Measurements from ENCODE around the gene RBM18. TPM values are rescaled to one million over a fixed set of nuclear protein-coding genes. Genes with fewer than 3 reads are reported as not detected.

RBM18 gene
- total and polyA plus RNA-seq, 2 experiments from 2014 or later, result 9.3 to 25.5 TPM

DNA sequence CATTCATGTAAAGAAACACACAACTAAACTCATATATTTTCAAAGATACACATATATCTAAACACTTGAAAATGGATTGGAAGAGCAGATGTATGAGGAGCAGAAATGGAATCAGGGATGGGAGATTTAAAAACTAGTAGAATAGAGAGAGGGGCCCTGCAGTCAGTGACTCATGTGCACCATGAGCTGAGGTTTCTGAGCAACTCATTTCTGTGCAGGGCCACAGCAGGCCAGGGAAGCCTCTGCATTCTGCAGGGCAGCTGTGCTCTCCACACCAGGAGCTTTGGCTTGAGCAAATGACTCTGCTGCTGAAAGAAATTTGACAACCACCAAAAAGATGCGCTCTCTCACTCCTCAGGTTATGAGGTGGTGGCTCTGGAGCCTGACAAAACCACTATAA is 63.0 kb downstream of the RBM18 start (continued):
- TF ChIP-seq, protein P1, sequence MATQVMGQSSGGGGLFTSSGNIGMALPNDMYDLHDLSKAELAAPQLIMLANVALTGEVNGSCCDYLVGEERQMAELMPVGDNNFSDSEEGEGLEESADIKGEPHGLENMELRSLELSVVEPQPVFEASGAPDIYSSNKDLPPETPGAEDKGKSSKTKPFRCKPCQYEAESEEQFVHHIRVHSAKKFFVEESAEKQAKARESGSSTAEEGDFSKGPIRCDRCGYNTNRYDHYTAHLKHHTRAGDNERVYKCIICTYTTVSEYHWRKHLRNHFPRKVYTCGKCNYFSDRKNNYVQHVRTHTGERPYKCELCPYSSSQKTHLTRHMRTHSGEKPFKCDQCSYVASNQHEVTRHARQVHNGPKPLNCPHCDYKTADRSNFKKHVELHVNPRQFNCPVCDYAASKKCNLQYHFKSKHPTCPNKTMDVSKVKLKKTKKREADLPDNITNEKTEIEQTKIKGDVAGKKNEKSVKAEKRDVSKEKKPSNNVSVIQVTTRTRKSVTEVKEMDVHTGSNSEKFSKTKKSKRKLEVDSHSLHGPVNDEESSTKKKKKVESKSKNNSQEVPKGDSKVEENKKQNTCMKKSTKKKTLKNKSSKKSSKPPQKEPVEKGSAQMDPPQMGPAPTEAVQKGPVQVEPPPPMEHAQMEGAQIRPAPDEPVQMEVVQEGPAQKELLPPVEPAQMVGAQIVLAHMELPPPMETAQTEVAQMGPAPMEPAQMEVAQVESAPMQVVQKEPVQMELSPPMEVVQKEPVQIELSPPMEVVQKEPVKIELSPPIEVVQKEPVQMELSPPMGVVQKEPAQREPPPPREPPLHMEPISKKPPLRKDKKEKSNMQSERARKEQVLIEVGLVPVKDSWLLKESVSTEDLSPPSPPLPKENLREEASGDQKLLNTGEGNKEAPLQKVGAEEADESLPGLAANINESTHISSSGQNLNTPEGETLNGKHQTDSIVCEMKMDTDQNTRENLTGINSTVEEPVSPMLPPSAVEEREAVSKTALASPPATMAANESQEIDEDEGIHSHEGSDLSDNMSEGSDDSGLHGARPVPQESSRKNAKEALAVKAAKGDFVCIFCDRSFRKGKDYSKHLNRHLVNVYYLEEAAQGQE (IDR thresholded peaks at IDR 0.05; ENCODE audit: unreplicated experiment), result no peak
- no peak for TF ChIP-seq EZH2phosphoT487 (IDR thresholded peaks at IDR 0.05; ENCODE audit: unreplicated experiment)

DNA sequence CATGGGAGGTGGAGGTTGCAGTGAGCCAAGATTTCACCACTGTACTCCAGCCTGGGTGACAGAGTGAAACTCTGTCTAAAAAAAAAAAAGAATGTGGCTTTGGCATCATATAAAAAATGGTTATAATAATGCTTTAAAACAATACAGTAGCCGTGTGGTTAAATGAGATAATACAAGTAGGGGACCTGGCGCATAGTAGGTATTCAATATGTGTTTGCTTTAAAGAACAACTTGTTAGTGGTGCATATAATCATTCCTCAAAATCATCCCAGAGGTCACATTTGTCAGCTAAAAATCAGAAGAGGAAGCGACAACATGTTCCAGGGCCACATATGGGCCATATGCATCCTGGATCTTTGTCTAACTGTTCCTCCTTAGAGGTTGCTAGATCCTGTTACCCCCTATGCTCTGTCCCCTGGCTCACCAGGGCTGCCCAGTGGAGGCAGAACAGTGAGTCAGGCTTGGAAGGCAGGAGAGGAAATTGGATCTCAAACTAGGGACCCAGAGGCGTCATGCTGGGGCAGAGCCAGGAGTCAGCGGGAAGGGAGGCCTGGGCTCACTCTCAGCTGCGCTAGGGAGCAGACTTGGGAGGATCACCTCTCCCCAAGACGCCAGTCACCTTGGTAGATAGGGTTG is 63.6 kb downstream of the RBM18 start:
- H3K36me3 ChIP-seq (ENCODE audit: insufficient read depth), result no peaks in the 10 kb centered on the region
- Mint-ChIP-seq H3K27me3 (ENCODE audit: insufficient read depth, low read depth, poor library complexity) (peaks cover 4% of the 10 kb centered on the region), H3K9me3 (no peaks in the 10 kb centered on the region; the same call in 2 of the 3 replicates), H3K4me3 (no peak overlapping the region), H3K4me1 (peaks cover 20% of the 10 kb centered on the region), H3K36me3 (ENCODE audit: low read depth) (no peaks in the 10 kb centered on the region), H3K27ac (no peak overlapping the region)
- no peak overlapping the region for H2AFZ ChIP-seq
- no peak overlapping the region for H3K4me2 ChIP-seq
- DNase-seq (ENCODE audit: low spot score) (no peak), ATAC-seq (no peak)
- no peak overlapping the region for H3K27ac ChIP-seq (ENCODE audit: low read depth)
- peaks cover 13% of the 10 kb centered on the region for H3K4me1 ChIP-seq (ENCODE audit: insufficient read depth)
- H3K4me3 ChIP-seq, result no peak overlapping the region
- no peaks in the 10 kb centered on the region for H3K79me2 ChIP-seq (replicated peaks; ENCODE audit: insufficient read depth)
- 0 out of 2 replicates have a peak, but pooled peaks cover 5% of the 10 kb centered on the region for H3K9me2 ChIP-seq (ENCODE audit: insufficient read depth)
- no peaks in the 10 kb centered on the region for H3K27me3 ChIP-seq (ENCODE audit: insufficient read depth)
- TF ChIP-seq, protein P2, sequence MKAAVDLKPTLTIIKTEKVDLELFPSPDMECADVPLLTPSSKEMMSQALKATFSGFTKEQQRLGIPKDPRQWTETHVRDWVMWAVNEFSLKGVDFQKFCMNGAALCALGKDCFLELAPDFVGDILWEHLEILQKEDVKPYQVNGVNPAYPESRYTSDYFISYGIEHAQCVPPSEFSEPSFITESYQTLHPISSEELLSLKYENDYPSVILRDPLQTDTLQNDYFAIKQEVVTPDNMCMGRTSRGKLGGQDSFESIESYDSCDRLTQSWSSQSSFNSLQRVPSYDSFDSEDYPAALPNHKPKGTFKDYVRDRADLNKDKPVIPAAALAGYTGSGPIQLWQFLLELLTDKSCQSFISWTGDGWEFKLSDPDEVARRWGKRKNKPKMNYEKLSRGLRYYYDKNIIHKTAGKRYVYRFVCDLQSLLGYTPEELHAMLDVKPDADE (IDR thresholded peaks at IDR 0.05), result no peak
- TF ChIP-seq JUNB (IDR thresholded peaks at IDR 0.05; ENCODE audit: unreplicated experiment), result no peak
- TF ChIP-seq POLR2AphosphoS5 (IDR thresholded peaks at IDR 0.05; ENCODE audit: low read depth), result no peak
- TF ChIP-seq, protein P1 (IDR thresholded peaks at IDR 0.05; ENCODE audit: unreplicated experiment), result no peak
- TF ChIP-seq, protein P3, sequence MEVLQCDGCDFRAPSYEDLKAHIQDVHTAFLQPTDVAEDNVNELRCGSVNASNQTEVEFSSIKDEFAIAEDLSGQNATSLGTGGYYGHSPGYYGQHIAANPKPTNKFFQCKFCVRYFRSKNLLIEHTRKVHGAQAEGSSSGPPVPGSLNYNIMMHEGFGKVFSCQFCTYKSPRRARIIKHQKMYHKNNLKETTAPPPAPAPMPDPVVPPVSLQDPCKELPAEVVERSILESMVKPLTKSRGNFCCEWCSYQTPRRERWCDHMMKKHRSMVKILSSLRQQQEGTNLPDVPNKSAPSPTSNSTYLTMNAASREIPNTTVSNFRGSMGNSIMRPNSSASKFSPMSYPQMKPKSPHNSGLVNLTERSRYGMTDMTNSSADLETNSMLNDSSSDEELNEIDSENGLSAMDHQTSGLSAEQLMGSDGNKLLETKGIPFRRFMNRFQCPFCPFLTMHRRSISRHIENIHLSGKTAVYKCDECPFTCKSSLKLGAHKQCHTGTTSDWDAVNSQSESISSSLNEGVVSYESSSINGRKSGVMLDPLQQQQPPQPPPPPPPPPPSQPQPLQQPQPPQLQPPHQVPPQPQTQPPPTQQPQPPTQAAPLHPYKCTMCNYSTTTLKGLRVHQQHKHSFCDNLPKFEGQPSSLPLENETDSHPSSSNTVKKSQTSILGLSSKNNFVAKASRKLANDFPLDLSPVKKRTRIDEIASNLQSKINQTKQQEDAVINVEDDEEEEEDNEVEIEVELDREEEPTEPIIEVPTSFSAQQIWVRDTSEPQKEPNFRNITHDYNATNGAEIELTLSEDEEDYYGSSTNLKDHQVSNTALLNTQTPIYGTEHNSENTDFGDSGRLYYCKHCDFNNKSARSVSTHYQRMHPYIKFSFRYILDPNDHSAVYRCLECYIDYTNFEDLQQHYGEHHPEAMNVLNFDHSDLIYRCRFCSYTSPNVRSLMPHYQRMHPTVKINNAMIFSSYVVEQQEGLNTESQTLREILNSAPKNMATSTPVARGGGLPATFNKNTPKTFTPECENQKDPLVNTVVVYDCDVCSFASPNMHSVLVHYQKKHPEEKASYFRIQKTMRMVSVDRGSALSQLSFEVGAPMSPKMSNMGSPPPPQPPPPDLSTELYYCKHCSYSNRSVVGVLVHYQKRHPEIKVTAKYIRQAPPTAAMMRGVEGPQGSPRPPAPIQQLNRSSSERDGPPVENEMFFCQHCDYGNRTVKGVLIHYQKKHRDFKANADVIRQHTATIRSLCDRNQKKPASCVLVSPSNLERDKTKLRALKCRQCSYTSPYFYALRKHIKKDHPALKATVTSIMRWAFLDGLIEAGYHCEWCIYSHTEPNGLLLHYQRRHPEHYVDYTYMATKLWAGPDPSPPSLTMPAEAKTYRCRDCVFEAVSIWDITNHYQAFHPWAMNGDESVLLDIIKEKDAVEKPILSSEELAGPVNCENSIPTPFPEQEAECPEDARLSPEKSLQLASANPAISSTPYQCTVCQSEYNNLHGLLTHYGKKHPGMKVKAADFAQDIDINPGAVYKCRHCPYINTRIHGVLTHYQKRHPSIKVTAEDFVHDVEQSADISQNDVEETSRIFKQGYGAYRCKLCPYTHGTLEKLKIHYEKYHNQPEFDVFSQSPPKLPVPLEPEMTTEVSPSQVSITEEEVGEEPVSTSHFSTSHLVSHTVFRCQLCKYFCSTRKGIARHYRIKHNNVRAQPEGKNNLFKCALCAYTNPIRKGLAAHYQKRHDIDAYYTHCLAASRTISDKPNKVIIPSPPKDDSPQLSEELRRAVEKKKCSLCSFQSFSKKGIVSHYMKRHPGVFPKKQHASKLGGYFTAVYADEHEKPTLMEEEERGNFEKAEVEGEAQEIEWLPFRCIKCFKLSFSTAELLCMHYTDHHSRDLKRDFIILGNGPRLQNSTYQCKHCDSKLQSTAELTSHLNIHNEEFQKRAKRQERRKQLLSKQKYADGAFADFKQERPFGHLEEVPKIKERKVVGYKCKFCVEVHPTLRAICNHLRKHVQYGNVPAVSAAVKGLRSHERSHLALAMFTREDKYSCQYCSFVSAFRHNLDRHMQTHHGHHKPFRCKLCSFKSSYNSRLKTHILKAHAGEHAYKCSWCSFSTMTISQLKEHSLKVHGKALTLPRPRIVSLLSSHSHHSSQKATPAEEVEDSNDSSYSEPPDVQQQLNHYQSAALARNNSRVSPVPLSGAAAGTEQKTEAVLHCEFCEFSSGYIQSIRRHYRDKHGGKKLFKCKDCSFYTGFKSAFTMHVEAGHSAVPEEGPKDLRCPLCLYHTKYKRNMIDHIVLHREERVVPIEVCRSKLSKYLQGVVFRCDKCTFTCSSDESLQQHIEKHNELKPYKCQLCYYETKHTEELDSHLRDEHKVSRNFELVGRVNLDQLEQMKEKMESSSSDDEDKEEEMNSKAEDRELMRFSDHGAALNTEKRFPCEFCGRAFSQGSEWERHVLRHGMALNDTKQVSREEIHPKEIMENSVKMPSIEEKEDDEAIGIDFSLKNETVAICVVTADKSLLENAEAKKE (CRISPR knock-in tag; IDR thresholded peaks at IDR 0.05), result no peak
- TF ChIP-seq EZH2phosphoT487 (IDR thresholded peaks at IDR 0.05; ENCODE audit: unreplicated experiment), result no peak
- no peak for TF ChIP-seq ZNF331 (CRISPR knock-in tag; IDR thresholded peaks at IDR 0.05; ENCODE audit: low read depth)
- no peaks in the 10 kb centered on the region for H3F3A ChIP-seq (replicated peaks; ENCODE audit: low read depth)
- H4K20me1 ChIP-seq (replicated peaks; ENCODE audit: insufficient read depth), result no peaks in the 10 kb centered on the region

All from GM23338 (cell line).